ENCODE results near the gene DUS2. TPM values are rescaled to one million over a fixed set of nuclear protein-coding genes. Genes with fewer than 3 reads are reported as not detected.
"Not testable (repeated sequence)": the region's sequence is repeated elsewhere in the genome, so short reads cannot be mapped to it uniquely, and the experiment has no call there.

DUS2 gene
- total and polyA plus RNA-seq, 8 donors: 2.7 to 6.2 (median 4.5) TPM

GRCh38 chr16:68091380-68092261 is 68.5 kb downstream of the DUS2 start:
- no peak overlapping the region for H3K27ac ChIP-seq

GRCh38 chr16:68092275-68092674 is 69.2 kb downstream of the DUS2 start:
- DNase-seq; H3K9me3 ChIP-seq; ATAC-seq; H3K27ac ChIP-seq; H3K27me3 ChIP-seq; H3K4me3 ChIP-seq; intact Hi-C loops (cut with DNase I); H3K36me3 ChIP-seq; FAIRE-seq: not testable (repeated sequence)
- H3K4me1 ChIP-seq: peaks cover 6 to 35% (median 32%) of the 10 kb centered on the region in 3 donors
- 92 to 94% methylated on average over 10 of the region's 10 CpGs for WGBS, 2 donors

More at GRCh38 chr16:68091380-68092261, 68.5 kb downstream of the DUS2 start:
- intact Hi-C loops (cut with DNase I): no loop called here
- H3K4me1 ChIP-seq: peaks cover 11 to 42% (median 39%) of the 10 kb centered on the region in 3 donors
- WGBS, 2 donors: 90 to 97% methylated on average over 5 of the region's 5 CpGs
- H3K27me3 ChIP-seq: no peaks in the 10 kb centered on the region
- no peak for DNase-seq
- TF ChIP-seq CTCF (IDR thresholded peaks at IDR 0.05): no peak
- peak in 2 of 4 donors; percentile 7 to 35 for ATAC-seq
- H3K36me3 ChIP-seq: no peaks in the 10 kb centered on the region
- no peak overlapping the region for H3K4me3 ChIP-seq
- no peak for FAIRE-seq
- no peaks in the 10 kb centered on the region for H3K9me3 ChIP-seq

- intact Hi-C loops (cut with DNase I): no loop called here
- Histone ChIP-seq H3K27me3 (no peaks in the 10 kb centered on the region), H3K4me3 (no peak overlapping the region), H3K36me3 (no peaks in the 10 kb centered on the region), H3K27ac (no peak overlapping the region), H3K4me1 (peaks cover 0 to 28% (median 26%) of the 10 kb centered on the region in 3 donors), H3K9me3 (no peaks in the 10 kb centered on the region)
- no peak for DNase-seq
- FAIRE-seq: no peak
- 90 to 92% methylated on average over 5 of the region's 5 CpGs for WGBS, 2 donors
- peak in 3 of 4 donors; percentile 37 to 64 (median 56) for ATAC-seq
- peak in 1 of 4 donors; percentile 4 for TF ChIP-seq CTCF (IDR thresholded peaks at IDR 0.05)
Measured at GRCh38 chr16:68093816-68094613, 70.9 kb downstream of the DUS2 start.

- Histone ChIP-seq H3K9me3 (no peaks in the 10 kb centered on the region), H3K27me3 (no peaks in the 10 kb centered on the region), H3K27ac (no peak overlapping the region), H3K4me1 (peaks cover 0 to 22% (median 20%) of the 10 kb centered on the region in 3 donors), H3K4me3 (no peak overlapping the region), H3K36me3 (no peaks in the 10 kb centered on the region)
- no peak for ATAC-seq
- 94 to 95% methylated on average over 4 of the region's 4 CpGs for WGBS, 2 donors
- intact Hi-C loops (cut with DNase I): no loop called here
- no peak for DNase-seq
- FAIRE-seq: no peak
- no peak for TF ChIP-seq CTCF (IDR thresholded peaks at IDR 0.05)
Measured at GRCh38 chr16:68094614-68094934, 71.5 kb downstream of the DUS2 start.

GRCh38 chr16:68096491-68096890 is 73.4 kb downstream of the DUS2 start:
- ATAC-seq (no peak), DNase-seq (no peak), FAIRE-seq (no peak)
- peaks cover 0 to 6% (median 4%) of the 10 kb centered on the region in 3 donors for H3K4me1 ChIP-seq
- intact Hi-C loops (cut with DNase I): no loop called here
- no peaks in the 10 kb centered on the region for H3K36me3 ChIP-seq
- no peak overlapping the region for H3K27ac ChIP-seq
- no peak overlapping the region for H3K4me3 ChIP-seq
- 96 to 97% methylated on average over 2 of the region's 2 CpGs for WGBS, 2 donors
- no peaks in the 10 kb centered on the region for H3K27me3 ChIP-seq
- TF ChIP-seq CTCF (IDR thresholded peaks at IDR 0.05): no peak
- no peaks in the 10 kb centered on the region for H3K9me3 ChIP-seq
